SU-DHL-6 (cell line): ENCODE results near the gene DACT3.

ENCODE experiments used
- H2AFZ ChIP-seq: fragments of 200-600 bp; sonication (generic); 2 replicates; pipeline ENCODE4 v1.6.1; 2014; ENCODE audit warnings: low read depth, mild to moderate bottlenecking, moderate library complexity, mixed read lengths, antibody characterized with exemption, low read length; ENCODE audit not compliant: severe bottlenecking
- H3F3A ChIP-seq: fragments of 200-600 bp; shearing (Covaris generic); 2 replicates; pipeline ENCODE4 v1.6.0; 2016; ENCODE audit warnings: antibody characterized with exemption, mild to moderate bottlenecking; ENCODE audit not compliant: insufficient read depth
- H3K27ac ChIP-seq: fragments of 200-600 bp; sonication (generic); 2 replicates; pipeline ENCODE4 v1.5.1; 2016; ENCODE audit warnings: low read depth, mild to moderate bottlenecking, low read length, moderate library complexity, mixed read lengths
- H3K27me3 ChIP-seq: fragments of 200-600 bp; sonication (generic), shearing (Covaris generic); 2 replicates; pipeline ENCODE4 v1.6.0; 2014; ENCODE audit warnings: mild to moderate bottlenecking, low read length
- H3K36me3 ChIP-seq: fragments of 200-600 bp; sonication (generic); 2 replicates; pipeline ENCODE4 v1.6.1; 2014; ENCODE audit warnings: mild to moderate bottlenecking, low read length, mixed read lengths
- H3K4me2 ChIP-seq: fragments of 300-600, 200-600 bp; shearing (Covaris generic), sonication (generic); 2 replicates; pipeline ENCODE4 v1.6.0; 2014; ENCODE audit warnings: low read length, low read depth, mild to moderate bottlenecking; ENCODE audit not compliant: poor library complexity, severe bottlenecking
- H3K4me3 ChIP-seq: fragments of 200-600 bp; sonication (generic); 2 replicates; pipeline ENCODE4 v1.5.1; 2014; ENCODE audit warnings: antibody characterized with exemption, low read length, mild to moderate bottlenecking, mixed read lengths; ENCODE audit not compliant: insufficient read depth, poor library complexity, severe bottlenecking
- H3K79me2 ChIP-seq: fragments of 200-600 bp; sonication (generic); 2 replicates; pipeline ENCODE4 v1.6.1; 2014; ENCODE audit warnings: mild to moderate bottlenecking, low read length, moderate library complexity; ENCODE audit not compliant: insufficient read depth
- H3K9ac ChIP-seq: fragments of 200-600 bp; sonication (generic); 2 replicates; pipeline ENCODE4 v1.7.0; 2014; ENCODE audit warnings: mild to moderate bottlenecking, low read length
- H3K9me2 ChIP-seq: fragments of 200-600 bp; sonication (generic); replicated peaks from 2 replicates; pipeline ENCODE4 v1.6.1; 2014; ENCODE audit warnings: low read length; ENCODE audit not compliant: insufficient read depth
- H3K9me3 ChIP-seq: fragments of 200-600 bp; sonication (generic); 2 replicates; pipeline ENCODE4 v1.6.1; 2014; ENCODE audit warnings: low read length, mixed read lengths; ENCODE audit not compliant: insufficient read depth
- H4K20me1 ChIP-seq: fragments of 200-600 bp; sonication (generic); 2 replicates; pipeline ENCODE4 v1.6.1; 2014; ENCODE audit warnings: low read depth, mild to moderate bottlenecking, antibody characterized with exemption, low read length, moderate library complexity, mixed read lengths
- CTCF ChIP-seq: fragments of 200-600 bp; sonication (generic); IDR thresholded peaks from one replicate; pipeline ENCODE4 v1.5.1; 2017; ENCODE audit warnings: antibody characterized with exemption, mild to moderate bottlenecking, low read length, moderate library complexity; ENCODE audit not compliant: insufficient read depth, poor library complexity, severe bottlenecking
- EZH2phosphoT487 ChIP-seq: fragments of 200-600 bp; sonication (generic), shearing (Covaris generic); conservative IDR thresholded peaks from 2 replicates; pipeline ENCODE4 v1.6.1; 2018; ENCODE audit warnings: mild to moderate bottlenecking, antibody characterized with exemption, low read length, moderate library complexity, mixed read lengths

Gene DACT3

DNA sequence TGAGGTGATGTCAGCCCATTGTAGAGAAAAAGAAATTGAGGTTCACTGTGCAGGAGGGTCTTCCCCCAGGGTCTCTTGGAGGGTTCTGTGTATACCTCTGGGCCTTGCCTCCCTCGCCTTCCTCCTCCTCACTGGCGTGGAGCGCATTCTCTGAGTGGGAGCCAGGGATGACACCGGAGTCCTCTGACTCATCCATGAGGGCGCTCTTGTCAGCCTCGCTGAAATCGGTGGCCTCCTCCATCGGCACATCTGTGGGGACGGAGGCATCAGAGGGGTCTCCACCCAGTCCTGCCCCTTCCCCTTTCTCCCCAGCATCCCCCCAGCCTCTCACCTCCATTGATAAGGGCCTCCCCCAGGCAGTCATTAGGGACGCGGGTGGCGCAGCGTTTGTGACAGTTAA is 39.7 kb upstream of the DACT3 start:
- Histone ChIP-seq H3K27me3 (no peaks in the 10 kb centered on the region), H2AFZ (no peak overlapping the region), H3K9me2 (no peaks in the 10 kb centered on the region), H3K4me2 (no peak overlapping the region), H4K20me1 (no peaks in the 10 kb centered on the region), H3K79me2 (no peaks in the 10 kb centered on the region), H3K4me3 (no peak overlapping the region), H3F3A (no peaks in the 10 kb centered on the region), H3K27ac (no peak overlapping the region), H3K9ac (no peak overlapping the region), H3K36me3 (peaks cover 11% of the 10 kb centered on the region; the same call in 1 of the 2 replicates), H3K9me3 (no peaks in the 10 kb centered on the region)
- TF ChIP-seq CTCF (no peak), EZH2phosphoT487 (no peak)

DNA sequence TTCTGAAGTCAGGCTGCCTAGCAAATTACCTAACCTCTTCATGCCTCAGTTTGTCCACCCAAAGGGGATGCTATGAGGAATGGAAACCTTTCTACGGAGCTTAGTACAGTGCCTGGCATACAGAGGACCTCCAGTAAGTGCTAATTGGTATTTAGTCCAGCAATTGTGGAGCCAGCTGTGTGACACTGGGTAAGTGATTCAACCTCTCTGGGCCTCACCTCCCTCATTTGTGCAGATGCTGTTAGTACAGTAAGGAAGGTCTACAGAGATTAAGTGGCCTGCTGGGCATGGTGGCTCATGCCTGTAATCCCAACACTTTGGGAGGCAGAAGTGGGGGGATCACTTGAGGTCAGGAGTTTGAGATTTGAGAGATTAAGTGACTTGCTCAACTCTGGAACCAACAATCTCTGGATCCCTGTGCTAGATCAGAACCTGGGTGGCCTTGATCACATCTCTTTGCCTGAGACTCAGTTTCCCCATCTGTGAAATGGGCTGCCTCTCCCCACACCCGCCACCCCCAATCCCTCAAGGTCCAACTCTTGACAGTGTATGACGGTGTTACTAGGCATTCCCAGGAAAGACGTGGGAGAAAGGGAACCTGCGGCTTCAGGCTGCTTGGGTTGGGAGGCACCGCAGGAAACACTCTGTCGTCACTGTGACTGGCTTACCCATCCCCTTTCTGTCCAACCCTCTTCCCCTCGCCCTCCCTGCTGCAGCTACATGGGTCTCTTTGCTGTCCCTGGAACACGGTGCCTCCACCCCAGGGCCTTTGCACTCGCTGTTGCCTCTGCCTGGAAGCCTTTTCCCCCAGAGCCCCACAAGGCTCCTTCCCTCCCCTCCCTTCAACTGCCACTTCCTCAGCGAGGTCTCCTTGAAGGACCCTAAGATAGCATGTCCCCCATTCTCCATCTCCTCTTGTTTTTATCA is 37.7 kb upstream of the DACT3 start:
- H3K9me3 ChIP-seq: no peaks in the 10 kb centered on the region
- H3F3A ChIP-seq: no peaks in the 10 kb centered on the region
- no peak overlapping the region for H3K4me3 ChIP-seq
- no peaks in the 10 kb centered on the region for H3K27me3 ChIP-seq
- H3K4me2 ChIP-seq: no peak overlapping the region
- H4K20me1 ChIP-seq: no peaks in the 10 kb centered on the region
- H2AFZ ChIP-seq: no peak overlapping the region
- TF ChIP-seq CTCF (no peak), EZH2phosphoT487 (no peak)
- no peaks in the 10 kb centered on the region for H3K79me2 ChIP-seq
- peaks cover 13% of the 10 kb centered on the region; the same call in 1 of the 2 replicates for H3K36me3 ChIP-seq
- H3K9me2 ChIP-seq: no peaks in the 10 kb centered on the region
- H3K9ac ChIP-seq: no peak overlapping the region
- H3K27ac ChIP-seq: no peak overlapping the region

DNA sequence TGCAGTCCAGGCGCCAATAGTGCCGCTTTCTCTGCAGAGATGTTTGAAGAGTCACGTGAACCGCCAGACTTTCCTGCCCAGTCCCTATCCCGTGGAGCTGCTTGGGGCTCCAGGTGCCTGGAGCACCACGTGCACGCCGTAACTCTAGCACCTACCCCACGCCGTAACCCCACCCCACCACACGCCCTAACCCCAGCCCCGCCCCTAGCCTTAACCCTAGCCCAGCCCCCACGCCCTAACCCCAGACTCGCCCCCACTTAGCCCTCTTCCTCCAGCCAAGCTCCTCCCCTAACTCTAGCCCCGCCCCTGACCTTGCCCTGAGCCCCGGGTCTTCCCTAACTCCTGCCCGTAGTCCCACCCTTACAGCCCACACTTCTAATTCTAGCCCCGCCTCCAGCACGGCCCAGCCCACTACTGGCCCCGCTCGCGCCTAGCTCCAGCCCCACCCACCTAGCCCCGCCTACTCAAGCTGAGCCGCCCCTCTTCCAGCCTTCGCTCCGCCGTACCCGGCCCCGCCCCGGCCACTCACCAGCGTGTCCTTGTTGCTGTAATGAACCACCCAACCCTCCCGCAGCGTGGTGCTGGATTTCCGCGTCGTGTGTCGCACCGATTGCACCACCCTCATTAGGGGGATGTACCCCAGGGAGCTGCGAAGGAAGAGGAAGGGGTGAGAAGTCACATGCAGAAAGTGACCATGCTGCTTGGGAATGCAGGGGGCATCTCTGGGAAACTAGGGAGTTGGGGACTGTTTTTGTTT is 36.4 kb upstream of the DACT3 start:
- no peak for TF ChIP-seq EZH2phosphoT487
- no peak for TF ChIP-seq CTCF
- H3K36me3 ChIP-seq: peaks cover 14% of the 10 kb centered on the region; the same call in 1 of the 2 replicates
- H2AFZ ChIP-seq: no peak overlapping the region
- no peaks in the 10 kb centered on the region for H3K9me3 ChIP-seq
- H3K27me3 ChIP-seq: no peaks in the 10 kb centered on the region
- H3K27ac ChIP-seq: no peak overlapping the region
- no peak overlapping the region for H3K4me2 ChIP-seq
- H3K9me2 ChIP-seq: no peaks in the 10 kb centered on the region
- H3F3A ChIP-seq: no peaks in the 10 kb centered on the region
- H3K79me2 ChIP-seq: no peaks in the 10 kb centered on the region
- no peak overlapping the region for H3K4me3 ChIP-seq
- H3K9ac ChIP-seq: no peak overlapping the region
- H4K20me1 ChIP-seq: no peaks in the 10 kb centered on the region
